LNCAP (cell line): ENCODE measurements around the gene EFCAB8.

ENCODE experiments used
- TF ChIP-seq, protein P1 (sequence below): fragments of 450-650 bp; IDR thresholded peaks from 2 replicates; pipeline ENCODE4 v1.5.1; 2017; ENCODE audit warnings: mild to moderate bottlenecking

EFCAB8 gene

DNA sequence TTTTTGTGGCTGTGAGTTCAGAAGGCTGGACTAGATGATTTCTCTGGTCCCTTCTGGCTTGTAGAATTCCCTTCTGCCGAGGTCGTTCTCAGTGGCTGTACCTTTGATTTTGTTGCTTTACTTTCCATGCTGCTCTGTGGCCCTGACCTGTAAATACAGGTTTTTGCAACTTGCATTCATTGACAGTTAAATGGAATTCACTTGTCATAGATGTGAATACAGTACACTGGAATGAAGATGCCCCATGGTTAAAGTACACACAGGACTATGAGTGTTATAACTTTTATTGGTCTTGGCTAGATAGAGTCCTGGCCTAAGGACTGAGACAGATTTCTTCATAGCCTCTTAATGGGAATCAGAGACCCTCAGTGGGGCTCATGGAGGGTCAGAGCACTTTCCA is 12.9 kb upstream of the EFCAB8 start:
- TF ChIP-seq, protein P1, sequence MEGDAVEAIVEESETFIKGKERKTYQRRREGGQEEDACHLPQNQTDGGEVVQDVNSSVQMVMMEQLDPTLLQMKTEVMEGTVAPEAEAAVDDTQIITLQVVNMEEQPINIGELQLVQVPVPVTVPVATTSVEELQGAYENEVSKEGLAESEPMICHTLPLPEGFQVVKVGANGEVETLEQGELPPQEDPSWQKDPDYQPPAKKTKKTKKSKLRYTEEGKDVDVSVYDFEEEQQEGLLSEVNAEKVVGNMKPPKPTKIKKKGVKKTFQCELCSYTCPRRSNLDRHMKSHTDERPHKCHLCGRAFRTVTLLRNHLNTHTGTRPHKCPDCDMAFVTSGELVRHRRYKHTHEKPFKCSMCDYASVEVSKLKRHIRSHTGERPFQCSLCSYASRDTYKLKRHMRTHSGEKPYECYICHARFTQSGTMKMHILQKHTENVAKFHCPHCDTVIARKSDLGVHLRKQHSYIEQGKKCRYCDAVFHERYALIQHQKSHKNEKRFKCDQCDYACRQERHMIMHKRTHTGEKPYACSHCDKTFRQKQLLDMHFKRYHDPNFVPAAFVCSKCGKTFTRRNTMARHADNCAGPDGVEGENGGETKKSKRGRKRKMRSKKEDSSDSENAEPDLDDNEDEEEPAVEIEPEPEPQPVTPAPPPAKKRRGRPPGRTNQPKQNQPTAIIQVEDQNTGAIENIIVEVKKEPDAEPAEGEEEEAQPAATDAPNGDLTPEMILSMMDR = no peak

DNA sequence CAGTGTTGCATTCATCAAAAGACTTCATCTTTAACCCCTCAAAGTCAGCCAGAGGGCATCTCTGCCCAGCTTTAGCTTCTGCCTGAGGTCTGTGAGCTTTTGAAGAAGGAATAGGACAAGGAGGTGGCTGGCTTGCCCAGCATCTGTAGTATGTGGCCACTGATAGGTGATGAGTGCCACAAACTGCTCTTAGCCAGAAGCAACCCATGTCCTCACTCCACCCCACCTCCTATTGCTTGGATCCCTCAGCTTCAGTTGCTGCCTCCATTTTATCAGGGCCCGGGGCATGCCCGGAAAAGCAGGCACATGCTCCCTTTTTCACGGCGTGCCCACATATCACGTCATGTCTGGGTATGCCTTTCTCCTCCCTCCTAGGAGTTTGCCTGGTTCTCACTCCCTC is 11.9 kb upstream of the EFCAB8 start:
- TF ChIP-seq, protein P1 = no peak

DNA sequence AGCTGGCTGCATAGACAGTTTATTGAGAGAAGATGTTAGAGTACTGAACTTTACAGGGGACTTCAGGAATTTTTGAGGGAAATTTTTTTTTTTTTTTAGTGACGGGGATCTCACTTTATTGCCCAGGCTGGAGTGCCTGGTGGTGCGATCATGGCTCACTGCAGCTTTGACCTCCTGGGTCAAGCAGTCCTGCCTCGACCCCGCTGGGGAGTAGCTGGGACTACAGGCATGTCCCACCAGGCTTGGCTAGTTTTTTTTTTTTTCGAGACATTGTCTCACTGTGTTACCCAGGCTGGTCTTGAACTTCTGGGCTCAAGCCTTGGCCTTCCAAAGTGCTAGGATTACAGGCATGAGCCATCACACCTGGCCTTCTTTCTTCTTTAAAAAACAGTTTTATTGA is 10.8 kb upstream of the EFCAB8 start:
- TF ChIP-seq, protein P1 = no peak

DNA sequence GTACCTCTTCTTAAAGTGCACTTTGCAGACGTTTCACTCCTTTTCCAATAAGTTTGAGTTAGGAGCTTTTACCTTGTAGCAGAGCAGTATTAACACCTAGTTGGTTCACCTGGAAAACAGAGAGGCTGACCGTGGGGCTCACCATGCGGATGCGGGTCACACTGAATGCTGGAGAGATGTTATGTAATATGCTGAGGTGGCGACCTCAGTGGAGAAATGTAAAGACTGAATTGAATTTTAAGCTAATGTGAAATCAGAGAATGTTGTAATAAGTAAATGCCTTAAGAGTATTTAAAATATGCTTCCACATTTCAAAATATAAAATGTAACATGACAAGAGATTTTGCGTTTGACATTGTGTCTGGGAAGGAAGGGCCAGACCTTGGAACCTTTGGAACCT is 9.9 kb upstream of the EFCAB8 start:
- TF ChIP-seq, protein P1 = no peak

DNA sequence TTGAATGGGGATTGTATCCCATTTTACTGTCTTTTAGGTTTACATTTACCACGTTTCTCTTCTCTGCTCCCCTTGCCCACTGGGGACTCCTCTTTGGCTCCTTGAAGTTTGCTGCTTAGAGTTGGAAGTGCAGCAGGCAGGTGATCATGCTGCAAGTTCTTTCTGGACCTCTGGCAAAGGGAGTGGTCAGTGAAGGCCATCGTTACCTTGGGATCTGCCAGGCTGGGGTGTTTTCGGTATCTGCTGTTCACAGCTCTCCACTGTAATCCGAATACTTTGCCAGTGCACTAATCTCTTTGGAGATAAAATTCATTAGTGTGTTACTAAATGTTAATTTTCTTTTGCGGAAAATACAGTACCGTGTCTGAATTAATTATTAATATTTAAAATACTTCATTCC is 9.1 kb upstream of the EFCAB8 start:
- TF ChIP-seq, protein P1 = no peak

DNA sequence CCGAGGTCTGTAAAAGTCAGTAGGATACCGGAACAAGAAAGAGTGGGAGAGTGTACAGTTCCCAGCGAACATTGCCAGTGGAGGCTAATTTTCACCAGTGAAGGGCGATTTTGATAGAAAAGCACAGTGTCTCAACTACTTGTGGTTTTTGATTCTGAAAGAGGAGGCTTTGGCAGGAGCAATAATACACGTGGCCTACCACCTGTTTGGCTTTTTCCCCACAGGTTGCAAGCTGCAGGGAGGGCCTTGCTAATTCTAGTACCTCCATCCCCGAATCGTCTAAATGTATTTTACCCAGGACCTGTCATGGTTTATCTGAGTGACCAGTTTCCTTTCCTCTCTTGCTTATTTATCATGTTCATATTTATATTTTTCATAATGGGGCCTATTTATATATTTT is 3.3 kb upstream of the EFCAB8 start:
- TF ChIP-seq, protein P1 = no peak

DNA sequence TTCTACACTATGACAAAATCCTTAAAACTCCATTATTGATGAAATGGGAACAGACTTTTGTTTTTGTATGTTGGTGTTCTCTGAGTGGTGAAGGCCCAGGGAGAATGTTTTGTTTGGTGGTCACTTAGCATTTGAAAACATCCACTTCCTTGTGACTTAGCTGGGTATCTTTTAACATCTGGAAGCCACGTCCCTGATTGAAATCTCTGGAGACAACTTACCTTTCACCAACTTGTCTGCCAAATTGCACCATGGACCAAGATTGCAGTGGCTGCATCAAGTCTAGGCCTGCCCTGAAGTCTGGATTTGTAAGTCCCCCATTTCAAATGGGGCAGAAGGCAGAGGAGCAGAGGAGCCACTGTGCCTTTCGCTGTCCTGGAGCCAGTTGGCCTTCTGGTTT is 534 bp upstream of the EFCAB8 start:
- TF ChIP-seq, protein P1 = no peak

DNA sequence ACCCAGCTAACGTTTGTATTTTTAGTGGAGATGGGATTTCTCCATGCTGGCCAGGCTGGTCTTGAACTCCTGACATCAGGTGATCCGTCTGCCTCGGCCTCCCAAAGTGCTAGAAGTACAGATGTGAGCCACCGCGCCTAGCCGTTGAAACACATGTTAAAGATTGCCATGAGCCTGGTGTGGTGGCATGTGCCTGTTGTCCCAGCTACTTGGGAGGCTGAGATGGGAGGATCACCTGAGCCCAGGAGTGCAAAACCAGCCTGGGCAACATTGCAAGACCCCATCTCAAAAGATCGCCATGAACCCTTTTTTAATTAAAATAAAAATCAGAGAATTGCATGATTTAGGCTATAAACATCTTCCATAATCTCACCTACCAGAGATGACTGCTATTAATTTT is 2.7 kb downstream of the EFCAB8 start:
- TF ChIP-seq, protein P1 = no peak
